Panc1 (cell line): Measurements from ENCODE around the gene CPLX3. TPM values are rescaled to one million over a fixed set of nuclear protein-coding genes. Genes with fewer than 3 reads are reported as not detected.

Source experiments
- ATAC-seq: fragments of 200-7000 bp; cut with Tn5 transposase; 2 replicates; pipeline ENCODE4 v1.9.1; 2020; ENCODE audit warnings: mild to moderate bottlenecking, moderate library complexity
- BruUV-seq: library from RNA; stranded (reverse); fragments of 400-500 nt; replicated peaks from 2 replicates; lab custom pipeline; 2021; lab: Mats Ljungman, UMichigan
- CTCF ChIA-PET: fragments of 300-600 bp; sonication (Branson Sonifier 250); formaldehyde crosslinking; loops from one replicate; lab custom pipeline; 2022; ENCODE audit warnings: antibody characterized with exemption; lab: Charles Lee
- POLR2A ChIA-PET: fragments of 300-600 bp; sonication (Branson Sonifier 250); formaldehyde crosslinking; loops from one replicate; lab custom pipeline; 2022; ENCODE audit warnings: antibody characterized with exemption; lab: Charles Lee
- DNase-seq: peaks from one replicate; pipeline ENCODE4 v3.0.0-alpha.2; 2010; ENCODE audit warnings: low read depth, low spot score
- H3K27ac ChIP-seq: 2 replicates; pipeline ENCODE4 v1.5.1; 2011; ENCODE audit warnings: mild to moderate bottlenecking, low read length, inconsistent platforms
- H3K27me3 ChIP-seq: fragments of 200-500 bp; sonication (Bioruptor generic); 2 replicates; pipeline ENCODE4 v1.6.0; 2014; ENCODE audit warnings: low read length, inconsistent platforms; ENCODE audit not compliant: control insufficient read depth, insufficient read depth
- H3K36me3 ChIP-seq: fragments of 200-500 bp; sonication (Bioruptor generic); 2 replicates; pipeline ENCODE4 v1.5.1; 2014; ENCODE audit warnings: inconsistent platforms, mild to moderate bottlenecking, low read length, moderate library complexity; ENCODE audit not compliant: control insufficient read depth, insufficient read depth
- H3K4me1 ChIP-seq: 2 replicates; pipeline ENCODE4 v1.5.1; 2011; ENCODE audit warnings: inconsistent platforms, mild to moderate bottlenecking, low read length, moderate library complexity; ENCODE audit not compliant: control insufficient read depth, insufficient read depth
- H3K4me3 ChIP-seq, 2 experiments: 2 replicates each; pipeline ENCODE4 v1.5.1; 2011 to 2012; ENCODE audit warnings: low read depth in 2 of 2, low read length in 2 of 2, mild to moderate bottlenecking in 2 of 2, inconsistent platforms in 1 of 2, moderate library complexity in 1 of 2
- H3K9me3 ChIP-seq: fragments of 200-500 bp; sonication (Bioruptor generic); 2 replicates; pipeline ENCODE4 v1.5.1; 2014; ENCODE audit warnings: low read depth, mild to moderate bottlenecking, inconsistent platforms, low read length, moderate library complexity; ENCODE audit not compliant: control insufficient read depth, insufficient read depth
- CTCF ChIP-seq: fragments of 450-650 bp; IDR thresholded peaks from 2 replicates; pipeline ENCODE4 v1.5.1; 2017; ENCODE audit warnings: mild to moderate bottlenecking
- POLR2AphosphoS5 ChIP-seq: IDR thresholded peaks from 2 replicates; pipeline ENCODE4 v1.6.1; 2012; ENCODE audit warnings: mild to moderate bottlenecking, low read depth, low read length, moderate library complexity
- REST ChIP-seq, 2 experiments: IDR thresholded peaks; 2 replicates each; pipeline ENCODE4 v1.6.1; 2011 to 2012; ENCODE audit warnings: low read depth in 2 of 2, control low read depth in 1 of 2, low read length in 1 of 2, mild to moderate bottlenecking in 1 of 2, moderate library complexity in 1 of 2; ENCODE audit not compliant: insufficient read depth in 1 of 2
- SIN3A ChIP-seq: IDR thresholded peaks from 2 replicates; pipeline ENCODE4 v1.6.1; 2012; ENCODE audit warnings: low read depth, mild to moderate bottlenecking, low read length, moderate library complexity, borderline replicate concordance; ENCODE audit not compliant: insufficient read depth
- TCF7L2 ChIP-seq: IDR thresholded peaks from 2 replicates; pipeline ENCODE4 v1.6.1; 2011; ENCODE audit warnings: mild to moderate bottlenecking, low read depth, low read length, inconsistent platforms
- in situ Hi-C: cut with HindIII; loops from 2 replicates; pipeline ENCODE4 v1.10.0; 2016; ENCODE audit warnings: low sequenced_read_pairs, low pct_unique_long_range_greater_than_20kb
- intact Hi-C: fragments of 100-400 bp; cut with micrococcal nuclease; formaldehyde crosslinking; loops from one replicate; pipeline ENCODE4 v1.10.0; 2022; ENCODE audit not compliant: unreplicated experiment
- total RNA-seq: library from RNA; stranded (reverse); gene quantifications from one replicate; pipeline ENCODE4 v1.2.1, GENCODE V29; 2021; ENCODE audit not compliant: unreplicated experiment

The CPLX3 gene
- total RNA-seq, 1 experiment from 2014 or later = not detected

DNA sequence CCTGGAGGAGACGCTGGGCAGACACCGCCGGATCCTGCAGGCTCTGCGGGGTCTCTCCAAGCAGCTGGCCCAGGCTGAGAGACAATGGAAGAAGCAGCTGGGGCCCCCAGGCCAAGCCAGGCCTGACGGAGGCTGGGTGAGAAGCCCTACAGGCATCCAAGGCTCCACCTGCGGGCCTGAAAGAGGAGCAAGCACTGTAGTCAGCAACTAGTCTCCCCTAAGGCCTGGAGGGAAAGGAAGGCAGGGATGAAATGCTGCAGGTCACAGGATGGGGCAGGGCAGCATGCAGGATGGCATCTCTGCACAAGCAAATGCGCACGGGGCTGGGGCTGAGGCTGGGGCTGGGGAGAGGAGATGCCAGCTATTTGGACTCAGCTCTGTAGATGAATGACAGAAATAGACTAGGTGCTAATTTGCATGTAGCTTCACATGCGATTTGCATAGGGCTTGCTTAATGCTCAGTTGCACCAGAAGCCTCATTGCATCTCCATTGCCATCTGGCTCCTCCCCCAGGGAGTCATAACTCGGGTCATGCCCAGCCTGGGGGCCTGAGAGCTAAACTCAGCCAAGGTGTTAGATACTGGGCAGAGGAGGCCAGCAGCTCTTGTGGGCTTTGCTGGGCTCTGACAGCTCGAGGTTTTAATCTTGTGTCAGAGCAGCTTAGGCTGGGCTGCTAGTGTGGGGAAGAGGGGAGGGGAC, 5.2 kb upstream of the CPLX3 start:
- ChIA-PET POLR2A (interaction anchor here (0.5 to 0.6 kb wide), 2 partner anchors 53 to 491 kb away, joined by 9 to 10 read pairs; no protein-coding TSS in a partner anchor), CTCF (no interaction called here)
- intact Hi-C loops (no loop called here), in situ Hi-C loops (no loop called here)
- no peak overlapping the region for H3K27ac ChIP-seq
- ATAC-seq = no peak
- H3K9me3 ChIP-seq = no peaks in the 10 kb centered on the region
- no TSS peak for BruUV-seq
- DNase-seq = no peak
- no peaks in the 10 kb centered on the region for H3K36me3 ChIP-seq
- TF ChIP-seq TCF7L2 (no peak), REST (IDR thresholded peaks at IDR 0.05; ENCODE audit: insufficient read depth in 1 of 2, low read depth in 2 of 2, low read length in 1 of 2) (no peak), CTCF (no peak), POLR2AphosphoS5 (no peak), SIN3A (no peak)
- peaks cover 4% of the 10 kb centered on the region; the same call in 1 of the 2 replicates for H3K4me1 ChIP-seq
- H3K27me3 ChIP-seq = peaks cover 2% of the 10 kb centered on the region; the same call in 1 of the 2 replicates
- no peak overlapping the region for H3K4me3 ChIP-seq

- intact Hi-C loops = no loop called here
- no peak for DNase-seq
- no peak for ATAC-seq
- Histone ChIP-seq H3K4me1 (peaks cover 4% of the 10 kb centered on the region; the same call in 1 of the 2 replicates), H3K4me3 (no peak overlapping the region), H3K36me3 (no peaks in the 10 kb centered on the region), H3K9me3 (no peaks in the 10 kb centered on the region), H3K27me3 (peaks cover 2% of the 10 kb centered on the region; the same call in 1 of the 2 replicates), H3K27ac (no peak overlapping the region)
- BruUV-seq = no TSS peak
- POLR2A ChIA-PET = interaction anchor here (0.6 kb wide), 1 partner anchor 53 kb away, joined by 10 read pairs; no protein-coding TSS in a partner anchor
- in situ Hi-C loops = no loop called here
- CTCF ChIA-PET = interaction anchor here (1.2 kb wide), 1 partner anchor 9 kb away, joined by 3 read pairs; the partner anchor contains the start of gene LMAN1L
- TF ChIP-seq SIN3A (no peak), TCF7L2 (no peak), CTCF (no peak), REST (IDR thresholded peaks at IDR 0.05; ENCODE audit: insufficient read depth in 1 of 2, low read depth in 2 of 2, low read length in 1 of 2) (no peak), POLR2AphosphoS5 (no peak)
Measured at GRCh38 chr15:74821790-74822158, 4.7 kb upstream of the CPLX3 start.
